OCI-M2 (cell line): Measurements from ENCODE around the gene NID2.

Experiments
- DNase-seq: peaks from one replicate; lab custom pipeline; 2025; ENCODE audit not compliant: unreplicated experiment; lab: John Stamatoyannopoulos, UW

NID2 gene

DNA sequence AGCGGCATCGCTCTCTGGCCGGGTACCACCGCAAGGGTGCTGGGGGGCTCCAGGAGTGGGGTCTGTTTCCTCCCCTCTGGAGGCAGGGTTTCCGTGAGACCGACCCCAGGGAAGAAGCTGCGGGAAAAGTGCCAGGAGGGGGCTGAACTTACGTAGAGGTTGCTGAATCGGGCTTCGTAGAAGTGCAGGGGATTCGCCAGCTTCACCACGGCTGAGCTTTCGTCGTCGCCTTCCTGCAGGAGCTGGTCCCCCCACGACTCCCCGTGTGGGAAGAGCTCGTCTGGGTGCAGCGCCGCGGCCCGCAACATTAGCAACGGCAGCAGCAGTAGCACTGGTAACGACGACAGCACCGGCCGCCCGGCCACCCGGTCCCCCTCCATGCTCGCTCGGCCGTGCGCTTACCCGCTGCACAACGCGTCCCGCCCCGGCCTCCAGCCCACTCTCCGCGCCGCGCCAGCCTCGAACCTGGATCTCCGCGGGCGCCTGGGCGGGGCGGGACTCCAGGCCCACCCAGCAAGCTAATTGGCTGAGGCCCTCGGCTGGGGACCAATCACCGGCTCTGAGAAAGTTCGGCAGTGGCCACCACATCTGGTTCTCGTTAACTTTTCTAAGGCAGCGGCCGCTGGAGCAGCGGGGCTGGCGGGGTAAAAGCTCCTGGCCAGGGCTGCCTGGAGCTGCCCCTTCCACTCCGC is at the start of gene NID2:
NID2 (minus strand) TSS at position 445 of the 692 bp plus-strand sequence; CDS start at position 380, 65 bp downstream.
- no peak for DNase-seq

DNA sequence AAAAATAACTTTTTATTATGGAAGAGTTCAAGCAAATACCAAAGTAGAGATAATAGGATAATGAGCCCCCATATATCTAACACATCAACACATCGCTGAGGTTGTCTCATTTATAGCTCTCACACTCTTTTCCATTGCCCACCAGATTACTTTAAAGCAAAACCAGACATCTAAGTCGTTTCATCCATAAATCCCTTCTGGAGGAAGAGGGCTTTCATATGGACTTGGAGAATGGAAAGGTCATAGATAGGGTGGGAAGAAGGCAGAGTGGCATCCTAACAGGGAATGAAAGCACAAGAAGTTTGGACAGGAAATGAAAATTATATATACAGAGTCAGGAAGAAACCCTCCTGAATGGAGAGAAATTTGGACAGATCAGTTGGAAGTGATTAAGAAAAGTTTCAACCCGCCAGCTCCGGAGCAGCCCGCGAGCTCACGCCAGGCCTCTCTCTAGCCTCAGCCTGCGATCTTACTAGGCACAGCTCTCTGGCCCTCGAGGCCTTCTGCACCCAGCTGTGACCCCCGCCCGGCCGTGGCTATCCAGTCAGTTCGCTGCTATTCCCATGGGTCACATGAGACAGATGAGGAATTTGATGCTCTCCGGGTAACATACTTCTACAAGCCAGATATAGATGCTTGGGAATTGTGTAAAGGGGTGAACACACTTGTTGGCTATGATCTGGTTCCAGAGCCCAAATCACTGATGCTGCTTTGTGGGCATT is 48.4 kb upstream of the NID2 start:
- DNase-seq, result no peak

DNA sequence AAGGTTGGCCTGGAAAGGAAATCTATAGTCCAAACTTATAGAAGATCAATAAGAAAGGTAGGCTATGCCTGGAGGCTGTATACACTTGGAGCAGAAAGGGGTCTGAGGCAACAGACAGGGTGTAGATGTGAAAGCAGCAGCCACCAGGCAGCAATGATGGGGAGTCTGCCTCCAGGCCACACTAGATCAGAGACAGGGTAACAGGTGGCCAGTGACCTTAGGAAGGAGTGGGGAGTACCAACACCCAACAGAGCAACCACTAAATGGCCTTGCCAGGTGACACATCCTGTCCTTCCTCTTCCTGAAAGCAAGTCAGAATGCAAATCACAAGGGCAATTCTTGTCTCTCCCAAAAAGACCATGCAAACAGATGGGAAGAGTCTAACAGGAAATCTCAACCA is 46.4 kb upstream of the NID2 start:
- no peak for DNase-seq

GRCh38 chr14:52112336-52113018 is 43.6 kb upstream of the NID2 start:
- DNase-seq, result no peak

DNA sequence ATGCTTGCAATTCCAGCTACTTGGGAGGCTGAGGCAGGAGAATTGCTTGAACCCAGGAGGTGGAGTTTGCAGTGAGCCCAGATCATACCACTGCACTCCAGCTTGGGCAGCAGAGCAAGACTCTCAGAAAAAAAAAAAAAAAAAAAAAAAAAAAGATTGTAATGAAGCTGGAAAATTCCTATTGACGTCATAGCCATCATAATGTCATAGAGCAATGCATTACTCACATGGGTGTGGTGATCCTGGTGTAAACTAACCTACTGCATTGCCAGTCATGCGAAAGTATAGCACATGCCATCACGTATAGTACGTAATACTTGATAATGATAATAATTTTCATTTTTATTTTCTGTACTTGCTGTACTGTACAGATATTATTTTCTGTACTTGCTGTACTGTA is 42.7 kb upstream of the NID2 start:
- no peak for DNase-seq

DNA sequence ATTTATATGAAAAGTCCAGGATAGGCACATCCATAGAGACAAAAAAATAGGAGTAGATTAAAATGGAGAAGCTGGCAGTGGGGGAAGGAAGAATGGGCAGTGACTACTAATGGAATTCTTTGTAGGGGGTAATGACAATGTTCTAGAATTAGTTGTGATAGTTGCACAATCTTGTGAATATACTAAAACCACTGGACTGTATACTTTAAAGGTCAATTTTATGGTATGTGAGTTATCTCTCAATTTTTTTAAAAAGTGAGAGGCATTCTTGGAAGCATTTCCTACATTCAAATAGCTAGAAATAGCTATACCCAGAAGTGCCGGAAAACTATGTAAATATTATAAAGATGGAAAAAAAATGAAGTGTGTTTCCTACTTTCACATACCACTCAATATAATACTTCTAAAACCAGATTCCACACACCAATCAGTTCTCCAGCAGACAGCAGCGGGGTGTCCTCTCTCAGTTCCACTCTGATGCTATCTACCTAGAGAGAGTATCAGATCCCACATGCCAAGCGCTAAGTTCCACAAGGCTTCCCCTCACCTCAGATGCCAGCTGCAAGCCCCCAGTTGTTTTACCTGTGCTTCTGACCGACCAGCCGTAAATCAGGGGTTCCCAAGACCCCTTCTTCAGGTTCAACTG is 41.7 kb upstream of the NID2 start:
- DNase-seq, result no peak

DNA sequence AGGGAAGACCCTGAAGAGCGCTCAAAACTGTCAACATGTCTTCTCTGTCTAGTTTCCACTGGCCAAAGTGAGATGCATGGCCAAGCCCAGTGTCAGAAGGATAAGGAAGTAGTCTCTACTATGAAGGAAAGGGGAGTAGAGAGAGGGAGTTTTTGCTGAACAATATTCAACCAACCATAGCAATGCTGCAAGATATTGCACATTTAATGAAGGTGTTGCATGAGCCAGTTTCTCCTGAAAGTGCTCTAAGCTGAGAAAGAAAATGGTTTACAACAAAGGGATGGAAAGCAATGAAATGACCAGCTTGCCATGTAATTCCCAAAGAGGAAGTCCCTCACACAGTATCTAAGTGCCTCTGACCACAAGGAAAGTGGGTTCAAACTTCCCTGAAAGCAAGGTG is 40.0 kb upstream of the NID2 start:
- no peak for DNase-seq

GRCh38 chr14:52106840-52107239 is 38.0 kb upstream of the NID2 start:
- no peak for DNase-seq

- no peak for DNase-seq
Measured at GRCh38 chr14:52103416-52103815, 34.6 kb upstream of the NID2 start.

GRCh38 chr14:52095794-52096193 is 26.9 kb upstream of the NID2 start:
- DNase-seq, result no peak

DNA sequence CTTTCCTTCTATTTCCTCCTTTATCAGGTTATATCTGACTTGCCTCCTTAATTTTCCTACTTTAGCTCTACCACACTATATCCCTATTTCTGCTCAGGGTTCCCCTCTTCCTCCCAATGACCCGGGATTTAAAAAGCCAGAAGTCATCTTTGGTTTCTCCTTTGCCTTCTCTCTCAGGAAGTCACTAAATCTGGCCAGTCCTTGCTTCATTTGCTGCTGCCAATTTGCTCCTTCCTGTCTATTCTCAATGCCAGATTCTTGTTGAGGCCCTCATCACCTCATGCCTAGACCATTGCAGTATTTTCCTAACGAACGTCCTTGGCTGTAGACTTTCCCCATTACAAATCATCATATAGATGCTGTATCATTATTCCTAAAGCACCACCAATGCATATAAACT is 26.5 kb upstream of the NID2 start:
- no peak for DNase-seq

DNA sequence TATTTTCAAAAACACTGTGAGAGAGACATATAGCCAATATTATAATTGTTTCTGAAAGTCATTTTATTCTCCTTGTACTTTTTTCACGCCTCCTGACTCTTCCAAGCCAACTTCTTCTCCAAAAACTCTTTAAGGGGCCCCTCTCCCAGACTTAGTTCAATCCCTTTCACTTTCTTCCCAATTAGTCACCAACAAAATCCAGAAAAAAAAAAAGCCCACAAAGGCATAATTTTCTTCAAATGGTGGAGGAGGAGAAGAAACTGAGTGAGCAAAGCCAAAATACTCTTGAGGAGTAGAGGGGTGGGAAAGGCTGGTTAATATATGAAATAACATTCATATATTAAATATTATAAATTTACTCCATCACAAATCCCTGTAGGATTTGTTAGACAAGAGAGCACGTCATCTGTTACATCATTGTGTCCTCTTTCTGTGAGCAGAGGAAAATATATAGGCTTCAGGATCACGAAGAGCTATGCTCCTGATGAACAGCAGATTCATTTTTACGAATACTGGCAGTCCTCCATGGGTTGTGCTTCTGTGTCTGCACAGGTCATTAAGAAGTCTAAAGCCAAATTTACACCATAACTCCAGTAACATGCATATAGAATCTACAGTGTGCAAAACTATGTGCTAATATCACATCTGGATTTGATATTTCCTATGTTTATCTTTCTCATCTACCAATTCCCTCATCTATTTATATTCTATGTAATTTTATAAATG is 25.9 kb upstream of the NID2 start:
- DNase-seq, result no peak

GRCh38 chr14:52091928-52092327 is 23.1 kb upstream of the NID2 start:
- no peak for DNase-seq

GRCh38 chr14:52090936-52091335 is 22.1 kb upstream of the NID2 start:
- no peak for DNase-seq

DNA sequence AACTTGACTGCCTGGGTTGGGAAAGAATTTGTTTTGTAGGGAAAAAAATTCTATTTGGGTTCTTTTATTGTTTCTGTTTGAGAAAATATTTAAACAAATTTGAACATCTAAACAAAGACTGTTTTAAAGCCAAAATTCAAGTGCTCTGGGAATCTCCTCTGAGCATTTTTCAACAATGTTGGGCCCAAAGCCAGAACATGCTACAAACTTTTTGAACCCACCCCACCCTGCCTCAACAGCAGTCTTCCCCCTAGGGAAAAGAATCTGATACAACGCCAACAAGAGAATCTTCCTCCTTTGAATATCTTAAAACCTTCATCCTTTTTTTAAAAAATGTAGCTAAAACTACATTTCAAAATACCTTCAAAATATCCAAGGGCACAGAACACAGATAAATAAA is 20.4 kb upstream of the NID2 start:
- DNase-seq, result no peak

DNA sequence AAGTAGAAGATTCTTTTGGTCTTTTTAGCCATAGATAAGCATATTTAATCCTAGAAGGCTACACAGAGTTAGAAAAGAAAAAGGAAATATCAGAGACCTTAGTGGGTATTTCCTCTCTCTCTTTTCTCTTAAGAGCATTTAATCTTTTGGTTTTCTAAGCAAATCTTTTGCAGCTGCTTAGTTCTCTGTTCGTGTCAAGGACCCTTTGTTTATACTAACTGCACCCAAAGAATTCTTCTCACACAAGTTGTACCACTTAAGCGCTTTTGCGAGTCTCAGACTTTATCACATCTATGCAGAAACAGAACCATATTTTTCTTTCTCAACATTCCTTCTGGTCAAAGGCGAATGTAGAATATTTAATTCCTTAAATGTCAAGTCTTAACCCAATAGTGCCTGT is 17.9 kb upstream of the NID2 start:
- DNase-seq, result no peak

- no peak for DNase-seq
Measured at GRCh38 chr14:52082903-52083302, 14.0 kb upstream of the NID2 start.

- DNase-seq, result no peak
Measured at GRCh38 chr14:52081964-52082363, 13.1 kb upstream of the NID2 start.

DNA sequence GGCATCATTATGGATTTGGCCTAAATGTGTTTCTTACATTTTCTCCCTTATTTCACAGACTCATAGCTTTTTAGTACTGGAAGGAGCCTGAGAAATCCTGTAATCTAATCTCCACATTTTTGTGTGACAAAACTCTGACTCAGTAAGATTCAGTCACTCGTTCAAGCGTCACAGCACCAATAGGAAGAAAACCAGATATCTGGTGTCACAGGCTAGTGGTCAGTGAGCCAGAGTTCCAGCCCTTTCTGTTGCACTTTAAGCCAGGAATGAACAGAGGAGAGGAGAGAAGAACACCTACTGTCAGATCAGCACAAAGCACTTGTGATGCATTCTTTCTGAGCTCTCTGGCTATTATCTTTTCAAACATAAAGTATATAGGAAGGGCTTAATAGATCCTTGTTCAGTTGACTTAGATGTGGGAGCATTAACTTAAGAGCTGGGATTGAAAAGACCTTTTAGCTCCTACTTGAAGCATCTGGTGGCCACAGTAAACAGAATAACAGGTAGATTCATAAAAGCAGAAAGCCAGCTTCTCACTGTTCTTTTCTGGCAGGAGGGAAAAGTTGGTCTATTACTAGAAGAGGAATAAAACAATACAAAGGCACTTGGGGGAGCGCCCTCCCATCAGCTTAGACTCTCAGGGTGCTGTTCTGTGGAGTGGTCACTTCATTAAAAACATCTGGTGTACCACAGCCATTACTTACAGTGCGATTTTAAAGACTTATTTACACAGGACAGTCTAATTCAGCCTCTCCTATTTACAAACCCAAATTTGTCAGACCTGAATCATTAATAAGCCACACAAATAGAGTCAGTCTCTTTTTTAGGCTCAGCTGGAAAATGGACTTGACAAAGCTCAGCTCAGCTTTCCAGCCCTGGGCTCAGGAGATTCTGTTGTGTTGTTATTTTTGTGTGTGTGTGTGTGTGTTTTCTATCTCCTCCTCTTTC is 12.2 kb upstream of the NID2 start:
- DNase-seq, result no peak
